Stimulated activated CD4-positive, alpha-beta T cell treated with anti-CD3 and anti-CD28 coated beads, Interleukin-2, amount 100 ng/mL, for 48 hours (primary cell): Measurements from ENCODE around the gene BCAS1.

Experiments
- DNase-seq, 2 donors: peaks; one replicate each; pipeline ENCODE4 v3.0.0-alpha.2; 2020

BCAS1 gene

GRCh38 chr20:54103067-54103761 is 32.8 kb upstream of the BCAS1 start:
- peak; percentile 81 to 84 for DNase-seq

DNA sequence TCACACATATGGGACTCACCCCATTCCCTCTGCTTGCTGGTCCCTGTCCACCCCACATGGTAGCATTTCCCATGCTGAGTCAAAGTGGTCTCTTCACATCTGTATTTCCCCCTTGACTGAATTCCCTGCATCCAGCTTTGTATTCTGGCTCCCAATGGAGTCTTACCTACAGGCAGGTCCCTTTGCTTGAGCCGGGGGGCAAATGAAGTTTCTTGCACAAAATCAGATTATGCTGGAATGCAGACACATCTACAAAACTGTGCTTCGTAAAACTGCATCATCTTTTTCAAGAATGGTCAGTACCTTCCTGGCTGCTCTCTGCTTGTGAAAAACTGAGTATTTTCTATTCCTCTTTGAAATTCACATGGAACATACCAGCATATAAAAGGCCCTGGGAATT is 32.1 kb upstream of the BCAS1 start:
- no peak for DNase-seq

- DNase-seq = no peak
Observed at GRCh38 chr20:54100563-54100962, 30.2 kb upstream of the BCAS1 start.

DNA sequence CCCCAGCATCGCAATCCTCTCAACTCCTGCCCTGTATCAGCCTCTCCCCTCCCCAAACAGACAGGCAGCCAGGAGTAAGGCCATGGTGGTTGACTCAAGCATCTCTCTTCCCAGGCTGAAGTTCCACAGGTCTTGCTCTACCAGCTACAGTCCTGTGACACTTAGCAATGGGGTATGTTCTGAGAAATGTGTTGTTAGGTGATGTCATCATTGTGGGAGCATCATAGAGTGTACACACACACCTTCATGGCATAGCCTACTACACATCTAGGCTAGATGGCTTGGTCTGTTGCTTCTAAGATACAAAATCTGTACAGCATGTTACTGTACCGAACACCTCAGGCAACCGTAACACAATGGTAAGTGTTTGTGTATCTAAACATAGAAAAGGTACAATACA is 29.5 kb upstream of the BCAS1 start:
- DNase-seq = no peak

- DNase-seq = no peak
Observed at GRCh38 chr20:54098047-54098446, 27.7 kb upstream of the BCAS1 start.

DNA sequence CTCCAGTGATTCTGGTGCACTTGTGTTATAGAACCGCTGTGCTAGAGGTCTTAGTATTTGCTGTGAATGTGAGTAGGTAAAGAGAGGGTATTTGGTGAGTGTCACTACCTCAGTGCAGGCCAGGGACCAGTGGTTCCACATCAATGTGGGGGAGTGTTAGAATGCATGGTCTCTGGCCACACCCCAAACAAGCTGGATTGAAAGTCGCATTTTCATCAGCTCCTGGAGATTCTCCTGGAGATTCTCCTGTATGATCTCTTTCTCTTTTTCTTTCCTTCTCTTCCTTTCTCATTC is 26.8 kb upstream of the BCAS1 start:
- no peak for DNase-seq

DNA sequence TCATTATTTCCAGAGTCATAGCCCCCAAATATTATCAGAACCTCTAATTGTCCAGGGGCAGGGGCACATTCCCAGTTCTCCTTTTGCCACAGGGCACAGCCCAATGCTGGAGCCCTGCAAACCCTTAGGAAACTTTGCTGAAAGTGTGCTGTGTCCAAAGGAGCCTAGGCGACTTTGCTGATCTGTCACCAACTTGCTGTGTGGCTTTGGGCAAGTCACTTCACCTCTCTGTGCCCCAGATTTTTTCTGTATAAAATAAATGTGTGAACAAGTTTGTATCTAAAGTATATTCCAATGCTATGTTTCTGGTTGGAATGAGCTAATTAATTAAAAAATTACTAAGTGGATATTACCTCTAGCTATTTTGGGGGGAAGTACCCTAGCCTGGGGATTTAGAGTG is 25.4 kb upstream of the BCAS1 start:
- no peak for DNase-seq

GRCh38 chr20:54094268-54094580 is 23.8 kb upstream of the BCAS1 start:
- no peak for DNase-seq

- DNase-seq = no peak
Observed at GRCh38 chr20:54093423-54094267, 23.3 kb upstream of the BCAS1 start.

- no peak for DNase-seq
Observed at GRCh38 chr20:54092021-54092420, 21.6 kb upstream of the BCAS1 start.

GRCh38 chr20:54091120-54091480 is 20.7 kb upstream of the BCAS1 start:
- DNase-seq = no peak

DNA sequence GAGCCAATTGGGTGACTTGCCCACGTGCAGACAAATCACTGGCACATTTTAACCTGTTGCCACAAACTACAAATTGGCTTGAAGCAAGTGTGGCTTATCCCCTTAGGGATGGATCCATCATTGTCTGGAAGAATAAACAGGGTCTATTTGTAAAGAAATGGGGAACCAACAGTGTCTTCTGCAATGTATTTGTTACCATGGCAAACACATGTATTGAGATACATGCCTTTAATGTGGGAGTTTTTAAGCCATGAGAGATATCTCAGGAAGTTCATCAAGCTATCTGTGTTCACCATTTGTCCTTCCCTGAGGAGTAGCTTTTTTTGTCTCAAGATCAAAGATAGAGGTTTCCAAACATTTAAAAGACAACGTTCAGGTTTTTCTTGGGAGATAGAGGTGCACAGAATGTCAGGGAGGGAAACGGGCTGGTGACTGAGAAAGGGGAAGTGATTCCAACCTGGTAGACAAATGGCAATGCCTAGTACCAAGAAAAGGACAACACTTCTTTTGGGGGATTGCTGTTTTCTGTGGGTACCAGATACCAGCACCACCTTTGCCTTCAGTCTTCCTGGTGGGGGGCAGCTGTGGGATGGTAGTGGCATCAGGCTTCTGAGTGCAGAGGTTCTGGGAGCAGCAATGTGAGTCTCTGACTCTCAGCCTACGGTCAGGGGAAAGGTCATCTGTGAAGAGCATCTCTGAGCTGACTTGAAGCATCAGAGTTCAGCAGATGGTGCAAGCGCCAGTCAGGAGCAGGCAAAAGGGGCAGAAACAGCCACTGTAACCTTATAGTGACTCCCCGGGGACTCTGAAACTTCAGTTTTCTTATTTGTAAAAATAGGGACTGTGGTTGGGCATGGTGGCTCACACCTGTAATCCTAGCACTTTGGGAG is 20.1 kb upstream of the BCAS1 start:
- DNase-seq = no peak

DNA sequence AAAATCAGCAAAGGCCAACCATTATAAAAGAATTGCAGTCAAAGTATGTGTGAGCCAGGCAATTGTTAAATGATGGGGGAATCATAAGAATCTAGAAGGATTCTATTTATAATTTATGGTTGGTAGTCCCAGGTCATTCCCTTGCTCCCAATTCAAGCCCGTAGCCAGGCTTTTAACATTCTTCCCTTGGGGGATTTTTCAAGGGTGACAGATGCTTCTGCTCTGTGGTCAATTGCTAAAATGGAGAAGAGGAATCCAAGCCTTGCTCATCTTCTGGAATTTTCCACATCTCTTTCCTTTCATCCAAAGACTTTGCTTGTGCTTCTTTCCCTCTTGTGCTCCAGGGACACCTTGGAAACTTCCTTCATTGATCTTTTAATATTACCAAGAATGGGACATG is 18.0 kb upstream of the BCAS1 start:
- DNase-seq = no peak

DNA sequence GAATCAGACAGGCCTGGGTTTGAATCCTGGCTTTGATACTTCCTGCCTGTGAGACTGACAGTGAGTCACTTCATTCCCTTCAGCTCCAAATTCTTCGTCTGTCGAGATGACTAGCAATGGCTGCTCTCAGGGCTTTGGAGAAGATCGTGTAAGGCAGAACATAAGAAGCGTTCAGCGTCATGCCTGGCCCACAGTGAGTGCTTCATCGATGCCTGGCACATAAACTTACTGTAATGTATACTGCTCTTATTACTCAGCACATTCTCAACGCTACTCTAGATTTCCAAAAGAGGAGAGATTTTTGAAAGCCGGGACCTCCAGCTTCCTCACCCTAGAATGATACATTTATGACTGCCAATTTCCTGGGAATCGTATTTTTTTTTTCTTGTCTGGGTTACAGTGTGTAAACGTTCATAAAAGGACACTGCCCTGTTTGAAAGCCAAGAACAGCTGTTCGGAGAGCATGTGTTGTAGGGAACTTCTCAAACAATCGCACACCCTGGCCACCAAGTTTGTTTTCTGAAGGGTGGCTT is 16.2 kb upstream of the BCAS1 start:
- no peak for DNase-seq

- no peak for DNase-seq
Observed at GRCh38 chr20:54085910-54086309, 15.5 kb upstream of the BCAS1 start.

DNA sequence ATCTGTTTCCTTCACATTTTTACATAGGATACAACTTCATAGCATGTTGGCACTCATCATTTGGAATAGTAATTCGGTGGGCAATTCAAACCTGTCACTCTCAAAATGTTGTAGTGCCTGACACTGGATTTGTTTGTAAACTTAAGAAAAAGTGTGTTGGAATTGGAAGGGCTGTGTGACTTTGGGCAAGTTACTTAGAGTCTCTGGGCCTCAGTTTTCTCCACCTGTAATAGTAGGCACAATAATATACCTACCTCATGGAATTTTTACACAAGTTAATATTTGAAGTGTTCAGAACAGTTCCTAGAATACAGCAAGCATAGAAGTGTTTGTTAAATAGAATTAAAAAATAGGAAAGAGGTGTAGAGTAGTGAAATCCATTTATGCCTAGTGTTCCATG is 15.0 kb upstream of the BCAS1 start:
- DNase-seq = no peak

- no peak for DNase-seq
Observed at GRCh38 chr20:54084727-54085388, 14.5 kb upstream of the BCAS1 start.

- DNase-seq = no peak
Observed at GRCh38 chr20:54084193-54084592, 13.8 kb upstream of the BCAS1 start.

DNA sequence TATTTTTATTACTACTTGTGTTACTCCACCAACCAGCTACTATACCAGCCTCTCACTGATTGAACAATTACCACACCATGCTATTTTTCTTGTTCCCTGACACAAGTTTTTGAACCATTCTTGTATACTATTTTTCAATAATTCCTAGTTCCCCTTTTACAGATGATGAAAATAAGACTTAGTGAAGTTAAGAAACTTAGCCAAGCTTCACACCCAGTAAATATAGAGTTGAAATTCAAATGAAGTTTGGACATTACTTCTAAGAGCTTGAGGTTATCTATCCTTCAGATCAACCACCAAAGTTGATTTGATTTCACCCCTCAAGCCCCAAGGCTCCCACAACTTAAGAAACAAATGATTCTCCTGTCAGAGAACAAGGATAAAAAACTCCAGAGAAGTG is 13.1 kb upstream of the BCAS1 start:
- no peak for DNase-seq

GRCh38 chr20:54082100-54082499 is 11.7 kb upstream of the BCAS1 start:
- no peak for DNase-seq

DNA sequence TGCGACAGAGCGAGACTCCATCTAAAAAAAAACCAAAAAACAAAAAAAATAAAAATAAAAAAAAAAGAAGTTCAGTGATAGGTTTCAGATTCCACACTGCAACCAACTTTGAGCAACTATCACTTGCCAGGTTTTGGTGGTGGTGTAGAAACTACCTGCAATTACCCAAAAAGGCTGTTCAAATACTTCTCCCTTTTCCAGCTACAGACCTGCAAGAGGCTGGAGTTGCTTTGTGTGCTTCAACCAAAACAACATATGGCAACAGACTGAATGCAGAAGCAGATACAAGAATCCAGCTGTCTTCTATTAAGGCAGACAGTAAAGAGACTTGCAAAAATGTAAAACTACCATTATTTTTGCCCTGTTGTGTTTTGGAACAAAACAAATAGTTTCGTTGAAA is 9.3 kb upstream of the BCAS1 start:
- no peak for DNase-seq

DNA sequence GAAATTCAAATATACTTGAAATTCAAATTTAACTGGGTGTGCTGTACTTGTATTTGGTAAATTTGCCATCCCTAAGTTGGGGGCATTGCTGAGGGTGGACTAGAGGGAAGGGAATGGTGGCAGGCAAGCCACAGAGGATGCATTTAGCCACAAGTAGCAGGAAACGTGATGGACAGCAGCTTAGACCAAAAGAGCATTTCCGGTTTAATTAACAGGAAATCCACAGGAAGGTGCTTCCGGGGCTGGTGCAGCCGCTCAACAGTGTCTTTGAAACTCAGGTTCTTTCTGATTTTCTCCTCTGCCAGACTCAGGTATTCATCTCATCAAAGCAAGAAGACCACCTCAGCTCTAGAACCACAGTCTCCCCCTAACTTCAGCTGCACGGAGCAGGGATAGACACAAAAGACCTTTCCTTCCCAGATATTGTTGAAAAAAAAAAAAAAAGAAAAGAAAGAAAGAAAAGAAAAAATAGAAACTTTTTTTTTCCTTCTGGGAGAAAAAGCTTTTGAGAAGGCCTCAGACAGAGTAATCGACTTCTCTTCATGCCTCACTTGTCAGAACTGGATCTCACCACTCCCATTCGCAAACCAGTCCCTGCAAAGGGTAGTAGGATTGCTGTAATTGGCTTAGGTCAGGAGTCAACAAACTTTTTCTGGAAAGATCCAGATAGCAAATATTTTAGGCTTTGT is 8.0 kb upstream of the BCAS1 start:
- peak in 1 of 2 donors; percentile 3 for DNase-seq

DNA sequence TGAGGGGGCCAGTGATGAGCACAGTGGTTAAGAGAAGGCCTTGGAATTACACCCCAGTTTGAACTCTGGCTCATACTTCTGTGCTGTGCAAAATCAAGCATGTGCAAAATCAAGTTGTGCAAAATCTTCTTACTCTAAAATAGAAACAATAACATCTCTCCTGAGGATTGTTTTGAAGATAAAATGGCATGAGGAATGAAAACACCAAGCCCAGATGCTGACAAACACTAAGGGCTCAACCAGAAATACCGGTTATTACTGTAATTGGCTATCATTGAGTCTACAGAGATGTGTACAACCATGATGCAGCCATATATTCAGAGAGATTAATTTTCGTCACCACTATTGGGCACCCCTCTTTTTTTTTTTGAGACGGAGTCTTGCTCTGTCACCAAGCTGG is 5.9 kb upstream of the BCAS1 start:
- no peak for DNase-seq
